ENCODE data around the gene FOSL2. TPM values are rescaled to one million over a fixed set of nuclear protein-coding genes. Genes with fewer than 3 reads are reported as not detected.

Gene FOSL2
- total RNA-seq, 1 donor from 2014 or later, result 10.4 TPM

GRCh38 chr2:28435814-28436351, 43.2 kb downstream of the FOSL2 start:
- peaks cover 0 to 8% (median 0%) of the 10 kb centered on the region in 3 donors for H3K4me1 ChIP-seq (ENCODE audit: control insufficient read depth in 3 of 3, insufficient read depth in 3 of 3, low read length in 3 of 3)
- no peak overlapping the region for H3K27ac ChIP-seq (ENCODE audit: low read depth, low read length)
- no peaks in the 10 kb centered on the region for H3K27me3 ChIP-seq (ENCODE audit: control insufficient read depth in 3 of 3, insufficient read depth in 3 of 3, low read length in 3 of 3)
- H3K9ac ChIP-seq (ENCODE audit: low read depth in 1 of 3, low read length in 3 of 3), result no peak overlapping the region
- H3K4me3 ChIP-seq (ENCODE audit: low read length in 3 of 3), result no peak overlapping the region
- H3K36me3 ChIP-seq (ENCODE audit: control insufficient read depth in 3 of 3, insufficient read depth in 3 of 3, low read length in 3 of 3), result no peaks in the 10 kb centered on the region
- peaks cover 0 to 6% (median 0%) of the 10 kb centered on the region in 3 donors for H3K9me3 ChIP-seq (ENCODE audit: control insufficient read depth in 3 of 3, low read length in 3 of 3)

GRCh38 chr2:28436525-28437051, 43.9 kb downstream of the FOSL2 start:
- Histone ChIP-seq H3K9me3 (ENCODE audit: control insufficient read depth in 3 of 3, low read length in 3 of 3) (peaks cover 0 to 6% (median 0%) of the 10 kb centered on the region in 3 donors), H3K27ac (ENCODE audit: low read depth, low read length) (no peak overlapping the region), H3K36me3 (ENCODE audit: control insufficient read depth in 3 of 3, insufficient read depth in 3 of 3, low read length in 3 of 3) (no peaks in the 10 kb centered on the region), H3K4me3 (ENCODE audit: low read length in 3 of 3) (no peak overlapping the region), H3K27me3 (ENCODE audit: control insufficient read depth in 3 of 3, insufficient read depth in 3 of 3, low read length in 3 of 3) (no peaks in the 10 kb centered on the region), H3K9ac (ENCODE audit: low read depth in 1 of 3, low read length in 3 of 3) (no peak overlapping the region), H3K4me1 (ENCODE audit: control insufficient read depth in 3 of 3, insufficient read depth in 3 of 3, low read length in 3 of 3) (peaks cover 0 to 8% (median 0%) of the 10 kb centered on the region in 3 donors)

GRCh38 chr2:28437149-28437835, 44.6 kb downstream of the FOSL2 start:
- Histone ChIP-seq H3K4me1 (ENCODE audit: control insufficient read depth in 3 of 3, insufficient read depth in 3 of 3, low read length in 3 of 3) (peaks cover 0 to 8% (median 0%) of the 10 kb centered on the region in 3 donors), H3K27me3 (ENCODE audit: control insufficient read depth in 3 of 3, insufficient read depth in 3 of 3, low read length in 3 of 3) (no peaks in the 10 kb centered on the region), H3K27ac (ENCODE audit: low read depth, low read length) (no peak overlapping the region), H3K9me3 (ENCODE audit: control insufficient read depth in 3 of 3, low read length in 3 of 3) (peaks cover 0 to 6% (median 0%) of the 10 kb centered on the region in 3 donors), H3K36me3 (ENCODE audit: control insufficient read depth in 3 of 3, insufficient read depth in 3 of 3, low read length in 3 of 3) (no peaks in the 10 kb centered on the region), H3K9ac (ENCODE audit: low read depth in 1 of 3, low read length in 3 of 3) (no peak overlapping the region), H3K4me3 (ENCODE audit: low read length in 3 of 3) (no peak overlapping the region)

- H3K27ac ChIP-seq (ENCODE audit: low read depth, low read length), result no peak overlapping the region
- no peak overlapping the region for H3K4me3 ChIP-seq (ENCODE audit: low read length in 3 of 3)
- no peaks in the 10 kb centered on the region for H3K27me3 ChIP-seq (ENCODE audit: control insufficient read depth in 3 of 3, insufficient read depth in 3 of 3, low read length in 3 of 3)
- H3K36me3 ChIP-seq (ENCODE audit: control insufficient read depth in 3 of 3, insufficient read depth in 3 of 3, low read length in 3 of 3), result no peaks in the 10 kb centered on the region
- peaks cover 0 to 8% (median 0%) of the 10 kb centered on the region in 3 donors for H3K4me1 ChIP-seq (ENCODE audit: control insufficient read depth in 3 of 3, insufficient read depth in 3 of 3, low read length in 3 of 3)
- peaks cover 0 to 5% (median 0%) of the 10 kb centered on the region in 3 donors for H3K9me3 ChIP-seq (ENCODE audit: control insufficient read depth in 3 of 3, low read length in 3 of 3)
- no peak overlapping the region for H3K9ac ChIP-seq (ENCODE audit: low read depth in 1 of 3, low read length in 3 of 3)
Observed at GRCh38 chr2:28437918-28438317, 45.3 kb downstream of the FOSL2 start.

- no peak overlapping the region for H3K4me3 ChIP-seq (ENCODE audit: low read length in 3 of 3)
- no peaks in the 10 kb centered on the region for H3K27me3 ChIP-seq (ENCODE audit: control insufficient read depth in 3 of 3, insufficient read depth in 3 of 3, low read length in 3 of 3)
- H3K9ac ChIP-seq (ENCODE audit: low read depth in 1 of 3, low read length in 3 of 3), result no peak overlapping the region
- peaks cover 0 to 8% (median 0%) of the 10 kb centered on the region in 3 donors for H3K4me1 ChIP-seq (ENCODE audit: control insufficient read depth in 3 of 3, insufficient read depth in 3 of 3, low read length in 3 of 3)
- no peaks in the 10 kb centered on the region for H3K36me3 ChIP-seq (ENCODE audit: control insufficient read depth in 3 of 3, insufficient read depth in 3 of 3, low read length in 3 of 3)
- H3K9me3 ChIP-seq (ENCODE audit: control insufficient read depth in 3 of 3, low read length in 3 of 3), result no peaks in the 10 kb centered on the region
- no peak overlapping the region for H3K27ac ChIP-seq (ENCODE audit: low read depth, low read length)
Observed at GRCh38 chr2:28438532-28439063, 45.9 kb downstream of the FOSL2 start.

GRCh38 chr2:28439127-28439526, 46.5 kb downstream of the FOSL2 start:
- Histone ChIP-seq H3K9me3 (ENCODE audit: control insufficient read depth in 3 of 3, low read length in 3 of 3) (no peaks in the 10 kb centered on the region), H3K27me3 (ENCODE audit: control insufficient read depth in 3 of 3, insufficient read depth in 3 of 3, low read length in 3 of 3) (no peaks in the 10 kb centered on the region), H3K4me3 (ENCODE audit: low read length in 3 of 3) (no peak overlapping the region), H3K36me3 (ENCODE audit: control insufficient read depth in 3 of 3, insufficient read depth in 3 of 3, low read length in 3 of 3) (no peaks in the 10 kb centered on the region), H3K9ac (ENCODE audit: low read depth in 1 of 3, low read length in 3 of 3) (no peak overlapping the region), H3K27ac (ENCODE audit: low read depth, low read length) (no peak overlapping the region), H3K4me1 (ENCODE audit: control insufficient read depth in 3 of 3, insufficient read depth in 3 of 3, low read length in 3 of 3) (peaks cover 0 to 8% (median 0%) of the 10 kb centered on the region in 3 donors)

GRCh38 chr2:28439763-28440162, 47.1 kb downstream of the FOSL2 start:
- no peaks in the 10 kb centered on the region for H3K36me3 ChIP-seq (ENCODE audit: control insufficient read depth in 3 of 3, insufficient read depth in 3 of 3, low read length in 3 of 3)
- no peaks in the 10 kb centered on the region for H3K9me3 ChIP-seq (ENCODE audit: control insufficient read depth in 3 of 3, low read length in 3 of 3)
- peaks cover 0 to 8% (median 0%) of the 10 kb centered on the region in 3 donors for H3K4me1 ChIP-seq (ENCODE audit: control insufficient read depth in 3 of 3, insufficient read depth in 3 of 3, low read length in 3 of 3)
- no peak overlapping the region for H3K4me3 ChIP-seq (ENCODE audit: low read length in 3 of 3)
- no peaks in the 10 kb centered on the region for H3K27me3 ChIP-seq (ENCODE audit: control insufficient read depth in 3 of 3, insufficient read depth in 3 of 3, low read length in 3 of 3)
- no peak overlapping the region for H3K9ac ChIP-seq (ENCODE audit: low read depth in 1 of 3, low read length in 3 of 3)
- H3K27ac ChIP-seq (ENCODE audit: low read depth, low read length), result no peak overlapping the region

- Histone ChIP-seq H3K4me1 (ENCODE audit: control insufficient read depth in 3 of 3, insufficient read depth in 3 of 3, low read length in 3 of 3) (no peaks in the 10 kb centered on the region), H3K27me3 (ENCODE audit: control insufficient read depth in 3 of 3, insufficient read depth in 3 of 3, low read length in 3 of 3) (no peaks in the 10 kb centered on the region), H3K36me3 (ENCODE audit: control insufficient read depth in 3 of 3, insufficient read depth in 3 of 3, low read length in 3 of 3) (no peaks in the 10 kb centered on the region), H3K9me3 (ENCODE audit: control insufficient read depth in 3 of 3, low read length in 3 of 3) (no peaks in the 10 kb centered on the region), H3K4me3 (ENCODE audit: low read length in 3 of 3) (no peak overlapping the region), H3K9ac (ENCODE audit: low read depth in 1 of 3, low read length in 3 of 3) (no peak overlapping the region), H3K27ac (ENCODE audit: low read depth, low read length) (no peak overlapping the region)
Observed at GRCh38 chr2:28442328-28442727, 49.7 kb downstream of the FOSL2 start.

- H3K4me1 ChIP-seq (ENCODE audit: control insufficient read depth in 3 of 3, insufficient read depth in 3 of 3, low read length in 3 of 3), result peaks cover 2 to 9% (median 6%) of the 10 kb centered on the region in 3 donors
- no peak overlapping the region for H3K9ac ChIP-seq (ENCODE audit: low read depth in 1 of 3, low read length in 3 of 3)
- no peaks in the 10 kb centered on the region for H3K36me3 ChIP-seq (ENCODE audit: control insufficient read depth in 3 of 3, insufficient read depth in 3 of 3, low read length in 3 of 3)
- no peak overlapping the region for H3K27ac ChIP-seq (ENCODE audit: low read depth, low read length)
- H3K27me3 ChIP-seq (ENCODE audit: control insufficient read depth in 3 of 3, insufficient read depth in 3 of 3, low read length in 3 of 3), result no peaks in the 10 kb centered on the region
- no peak overlapping the region for H3K4me3 ChIP-seq (ENCODE audit: low read length in 3 of 3)
- H3K9me3 ChIP-seq (ENCODE audit: control insufficient read depth in 3 of 3, low read length in 3 of 3), result no peaks in the 10 kb centered on the region
Observed at GRCh38 chr2:28444956-28445355, 52.3 kb downstream of the FOSL2 start.
